Parathyroid adenoma (tissue), 2 donors: Measurements from ENCODE around the gene GIGYF2.

ENCODE experiments used
- H2AFZ ChIP-seq: fragments of 300-600 bp; sonication (generic); one replicate; pipeline ENCODE4 v1.7.0; 2017; ENCODE audit warnings: antibody characterized with exemption, mild to moderate bottlenecking
- H3K27ac ChIP-seq: fragments of 300-600 bp; sonication (generic); one replicate; pipeline ENCODE4 v1.7.0; 2017
- H3K27me3 ChIP-seq: fragments of 300-600 bp; sonication (generic); one replicate; pipeline ENCODE4 v1.7.0; 2017; ENCODE audit warnings: low read length; ENCODE audit not compliant: control insufficient read depth, insufficient read depth
- H3K36me3 ChIP-seq: fragments of 300-600 bp; sonication (generic); one replicate; pipeline ENCODE4 v1.7.0; 2017; ENCODE audit warnings: low read length; ENCODE audit not compliant: control insufficient read depth, insufficient read depth
- H3K4me1 ChIP-seq: fragments of 300-600 bp; sonication (generic); one replicate; pipeline ENCODE4 v1.7.0; 2017; ENCODE audit warnings: control low read depth
- H3K4me2 ChIP-seq: fragments of 300-600 bp; sonication (generic); one replicate; pipeline ENCODE4 v1.7.0; 2017; ENCODE audit warnings: low read length
- H3K4me3 ChIP-seq: fragments of 300-600 bp; sonication (generic); one replicate; pipeline ENCODE4 v1.7.0; 2017; ENCODE audit warnings: low read depth, low read length
- H3K79me2 ChIP-seq: fragments of 300-600 bp; sonication (generic); one replicate; pipeline ENCODE4 v1.7.0; 2017; ENCODE audit warnings: control low read depth
- H3K9ac ChIP-seq: fragments of 300-600 bp; sonication (generic); one replicate; pipeline ENCODE4 v1.7.0; 2017; ENCODE audit warnings: mild to moderate bottlenecking
- H3K9me3 ChIP-seq: fragments of 300-600 bp; sonication (generic); one replicate; pipeline ENCODE4 v1.7.0; 2017; ENCODE audit warnings: low read length; ENCODE audit not compliant: control insufficient read depth
- CTCF ChIP-seq: fragments of 300-600 bp; sonication (generic); IDR thresholded peaks from one replicate; pipeline ENCODE4 v1.7.0; 2017; ENCODE audit warnings: antibody characterized with exemption, mild to moderate bottlenecking
- donor health status: primary hyperparathyroidism.

GIGYF2 gene

DNA sequence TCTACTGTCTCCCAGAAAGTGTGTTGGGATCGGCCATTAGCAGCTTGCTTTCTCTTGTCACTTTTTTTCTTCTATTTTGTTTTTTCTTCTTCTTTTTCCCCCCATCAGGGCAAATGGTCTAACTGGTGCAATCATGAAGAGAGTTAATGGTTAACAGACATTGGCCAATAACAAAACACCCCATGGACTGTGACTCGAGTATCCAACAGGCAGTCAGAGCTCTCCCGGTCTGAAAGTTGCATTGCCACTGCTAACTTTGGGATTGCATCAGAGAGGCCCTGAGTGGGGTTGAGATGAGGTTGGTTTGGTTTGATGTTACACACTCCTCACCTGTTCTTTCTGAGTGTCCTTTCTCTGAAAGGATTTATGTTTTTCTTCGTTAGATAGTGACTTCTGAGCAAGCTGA is 160.0 kb downstream of the GIGYF2 start:
- Histone ChIP-seq H3K9me3 (no peaks in the 10 kb centered on the region), H2AFZ (no peak overlapping the region), H3K36me3 (no peaks in the 10 kb centered on the region), H3K4me2 (no peak overlapping the region), H3K27me3 (no peaks in the 10 kb centered on the region), H3K4me1 (peaks cover 5% of the 10 kb centered on the region), H3K79me2 (no peaks in the 10 kb centered on the region), H3K27ac (no peak overlapping the region), H3K9ac (no peak overlapping the region), H3K4me3 (no peak overlapping the region)
- no peak for TF ChIP-seq CTCF

- Histone ChIP-seq H3K79me2 (no peaks in the 10 kb centered on the region), H3K9ac (no peak overlapping the region), H2AFZ (no peak overlapping the region), H3K27ac (no peak overlapping the region), H3K36me3 (no peaks in the 10 kb centered on the region), H3K27me3 (no peaks in the 10 kb centered on the region), H3K4me2 (no peak overlapping the region), H3K4me3 (no peak overlapping the region), H3K4me1 (peaks cover 5% of the 10 kb centered on the region), H3K9me3 (no peaks in the 10 kb centered on the region)
- no peak for TF ChIP-seq CTCF
Observed at GRCh38 chr2:232859385-232859916, 162.3 kb downstream of the GIGYF2 start.

GRCh38 chr2:232860593-232861241 is 163.6 kb downstream of the GIGYF2 start:
- no peaks in the 10 kb centered on the region for H3K9me3 ChIP-seq
- peaks cover 5% of the 10 kb centered on the region for H3K4me1 ChIP-seq
- H3K9ac ChIP-seq, result no peak overlapping the region
- H3K27me3 ChIP-seq, result no peaks in the 10 kb centered on the region
- H3K27ac ChIP-seq, result no peak overlapping the region
- no peaks in the 10 kb centered on the region for H3K79me2 ChIP-seq
- TF ChIP-seq CTCF, result no peak
- no peaks in the 10 kb centered on the region for H3K36me3 ChIP-seq
- no peak overlapping the region for H3K4me3 ChIP-seq
- H3K4me2 ChIP-seq, result no peak overlapping the region
- H2AFZ ChIP-seq, result no peak overlapping the region

GRCh38 chr2:232861353-232861752 is 164.2 kb downstream of the GIGYF2 start:
- H2AFZ ChIP-seq, result no peak overlapping the region
- no peaks in the 10 kb centered on the region for H3K79me2 ChIP-seq
- H3K4me3 ChIP-seq, result no peak overlapping the region
- no peaks in the 10 kb centered on the region for H3K36me3 ChIP-seq
- TF ChIP-seq CTCF, result no peak
- H3K9ac ChIP-seq, result no peak overlapping the region
- no peaks in the 10 kb centered on the region for H3K9me3 ChIP-seq
- H3K27ac ChIP-seq, result no peak overlapping the region
- H3K4me2 ChIP-seq, result no peak overlapping the region
- no peaks in the 10 kb centered on the region for H3K27me3 ChIP-seq
- H3K4me1 ChIP-seq, result peaks cover 5% of the 10 kb centered on the region

GRCh38 chr2:232863996-232864395 is 166.9 kb downstream of the GIGYF2 start:
- no peaks in the 10 kb centered on the region for H3K27me3 ChIP-seq

More at GRCh38 chr2:232863996-232864395, 166.9 kb downstream of the GIGYF2 start:
- peaks cover 5% of the 10 kb centered on the region for H3K4me1 ChIP-seq
- H2AFZ ChIP-seq, result no peak overlapping the region
- no peaks in the 10 kb centered on the region for H3K79me2 ChIP-seq
- H3K36me3 ChIP-seq, result no peaks in the 10 kb centered on the region
- H3K27ac ChIP-seq, result no peak overlapping the region
- no peak overlapping the region for H3K4me3 ChIP-seq
- TF ChIP-seq CTCF, result no peak
- no peaks in the 10 kb centered on the region for H3K9me3 ChIP-seq
- H3K9ac ChIP-seq, result no peak overlapping the region
- H3K4me2 ChIP-seq, result no peak overlapping the region
